Subcutaneous adipose tissue (tissue), 4 donors: ENCODE measurements around the gene SPACA4. TPM values are rescaled to one million over a fixed set of nuclear protein-coding genes. Genes with fewer than 3 reads are reported as not detected.

Experiments used
- total RNA-seq, 4 donors: library from RNA; depleted of rRNA; stranded (reverse); fragments of >200 nt; gene quantifications; one replicate each; pipeline ENCODE4 v1.1.0, GENCODE V29; 2016
- TF ChIP-seq, protein P1 (sequence below): fragments of 450-650 bp; IDR thresholded peaks from one replicate; pipeline ENCODE4 v1.5.1; 2016; ENCODE audit warnings: low read depth, mild to moderate bottlenecking, control low read depth, antibody characterized with exemption, moderate library complexity

Gene SPACA4
- total RNA-seq, 4 donors from 2014 or later = not detected

DNA sequence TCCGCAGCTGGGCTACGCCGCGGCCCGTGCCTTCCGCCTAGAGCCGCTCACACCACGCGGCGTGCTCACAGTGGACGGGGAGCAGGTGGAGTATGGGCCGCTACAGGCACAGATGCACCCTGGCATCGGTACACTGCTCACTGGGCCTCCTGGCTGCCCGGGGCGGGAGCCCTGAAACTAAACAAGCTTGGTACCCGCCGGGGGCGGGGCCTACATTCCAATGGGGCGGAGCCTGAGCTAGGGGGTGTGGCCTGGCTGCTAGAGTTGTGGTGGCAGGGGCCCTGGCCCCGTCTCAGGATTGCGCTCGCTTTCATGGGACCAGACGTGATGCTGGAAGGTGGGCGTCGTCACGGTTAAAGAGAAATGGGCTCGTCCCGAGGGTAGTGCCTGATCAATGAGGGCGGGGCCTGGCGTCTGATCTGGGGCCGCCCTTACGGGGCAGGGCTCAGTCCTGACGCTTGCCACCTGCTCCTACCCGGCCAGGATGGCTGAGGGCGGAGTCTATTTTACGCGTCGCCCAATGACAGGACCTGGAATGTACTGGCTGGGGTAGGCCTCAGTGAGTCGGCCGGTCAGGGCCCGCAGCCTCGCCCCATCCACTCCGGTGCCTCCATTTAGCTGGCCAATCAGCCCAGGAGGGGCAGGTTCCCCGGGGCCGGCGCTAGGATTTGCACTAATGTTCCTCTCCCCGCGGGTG, 23.2 kb downstream of the SPACA4 start:
- TF ChIP-seq, protein P1, sequence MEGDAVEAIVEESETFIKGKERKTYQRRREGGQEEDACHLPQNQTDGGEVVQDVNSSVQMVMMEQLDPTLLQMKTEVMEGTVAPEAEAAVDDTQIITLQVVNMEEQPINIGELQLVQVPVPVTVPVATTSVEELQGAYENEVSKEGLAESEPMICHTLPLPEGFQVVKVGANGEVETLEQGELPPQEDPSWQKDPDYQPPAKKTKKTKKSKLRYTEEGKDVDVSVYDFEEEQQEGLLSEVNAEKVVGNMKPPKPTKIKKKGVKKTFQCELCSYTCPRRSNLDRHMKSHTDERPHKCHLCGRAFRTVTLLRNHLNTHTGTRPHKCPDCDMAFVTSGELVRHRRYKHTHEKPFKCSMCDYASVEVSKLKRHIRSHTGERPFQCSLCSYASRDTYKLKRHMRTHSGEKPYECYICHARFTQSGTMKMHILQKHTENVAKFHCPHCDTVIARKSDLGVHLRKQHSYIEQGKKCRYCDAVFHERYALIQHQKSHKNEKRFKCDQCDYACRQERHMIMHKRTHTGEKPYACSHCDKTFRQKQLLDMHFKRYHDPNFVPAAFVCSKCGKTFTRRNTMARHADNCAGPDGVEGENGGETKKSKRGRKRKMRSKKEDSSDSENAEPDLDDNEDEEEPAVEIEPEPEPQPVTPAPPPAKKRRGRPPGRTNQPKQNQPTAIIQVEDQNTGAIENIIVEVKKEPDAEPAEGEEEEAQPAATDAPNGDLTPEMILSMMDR = no peak

DNA sequence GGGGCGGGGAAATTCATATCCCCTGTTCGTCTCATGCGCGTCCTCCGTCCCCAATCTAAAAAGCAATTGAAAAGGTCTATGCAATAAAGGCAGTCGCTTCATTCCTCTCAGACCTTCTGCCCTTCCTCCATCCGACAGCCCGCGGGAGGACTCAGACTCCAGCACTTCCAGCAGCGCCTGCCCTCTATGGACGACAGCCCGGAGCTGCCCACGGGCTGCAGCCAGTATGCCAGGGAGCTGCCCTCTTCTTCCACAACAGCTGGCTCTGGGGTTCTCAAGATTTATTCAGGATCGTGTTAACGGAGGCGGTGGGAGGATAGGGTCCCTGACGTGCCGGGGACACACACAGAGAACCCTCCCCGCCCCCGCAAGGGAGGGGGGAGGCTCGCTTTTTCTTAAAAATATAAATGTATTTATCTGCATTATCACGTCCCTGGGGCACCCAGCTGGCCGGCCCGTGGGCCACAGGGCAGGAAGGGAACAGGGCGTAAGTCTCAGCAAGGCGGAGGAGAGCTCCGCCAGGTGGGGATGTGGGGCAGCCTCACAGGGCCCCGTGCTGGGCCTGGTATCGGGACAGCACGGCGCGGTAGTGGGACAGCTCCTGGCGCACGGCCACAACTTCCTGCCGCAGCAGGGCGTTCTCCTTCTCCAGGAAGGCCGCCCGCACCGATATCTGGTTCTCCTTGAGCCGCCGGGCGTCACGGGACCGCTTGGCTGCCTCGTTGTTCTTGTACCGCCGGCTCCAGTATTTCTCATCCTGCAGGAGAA, 23.9 kb downstream of the SPACA4 start:
- TF ChIP-seq, protein P1 = no peak

DNA sequence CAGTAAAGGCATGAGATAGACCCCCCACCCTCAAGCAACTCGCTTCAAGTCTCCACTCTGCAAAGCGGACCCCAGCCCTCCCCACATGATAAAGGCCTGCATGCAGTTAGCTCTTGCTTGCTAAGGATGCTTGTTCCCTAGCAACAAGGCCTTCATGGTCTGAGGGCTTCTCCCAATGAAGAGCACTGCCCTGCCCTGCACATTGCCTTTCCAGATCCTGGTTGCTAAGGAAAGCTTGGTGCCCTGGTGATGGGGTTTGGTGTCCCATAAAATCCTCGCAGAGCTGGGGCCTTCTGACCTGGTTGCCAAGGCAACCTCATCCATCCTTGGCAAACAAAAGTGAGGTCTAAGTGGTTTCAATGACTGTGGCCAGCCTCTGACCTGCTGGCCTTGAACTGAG, 24.7 kb downstream of the SPACA4 start:
- TF ChIP-seq, protein P1 = no peak

DNA sequence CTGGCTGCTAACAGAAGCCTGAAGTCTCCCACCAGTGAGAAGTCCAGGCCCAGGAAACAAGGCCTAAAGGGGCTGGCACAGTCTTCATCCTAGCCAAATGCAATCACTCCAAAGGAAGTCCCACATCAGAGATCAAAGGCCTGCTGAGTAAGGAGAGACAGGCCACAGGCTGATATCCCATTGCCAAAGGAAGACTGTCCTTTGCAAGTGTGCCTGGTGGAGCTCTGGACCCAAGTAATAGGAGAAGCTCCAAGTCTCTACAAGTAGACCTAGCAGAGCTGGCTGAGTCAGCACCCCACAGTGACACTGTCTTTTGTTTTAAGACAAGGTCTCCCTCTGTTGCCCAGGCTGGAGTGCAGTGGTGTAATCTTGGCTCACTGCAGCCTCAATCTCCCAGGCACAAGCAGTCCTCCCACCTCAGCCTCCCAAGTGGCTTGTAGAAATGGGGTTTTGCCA, 26.2 kb downstream of the SPACA4 start:
- TF ChIP-seq, protein P1 = no peak

DNA sequence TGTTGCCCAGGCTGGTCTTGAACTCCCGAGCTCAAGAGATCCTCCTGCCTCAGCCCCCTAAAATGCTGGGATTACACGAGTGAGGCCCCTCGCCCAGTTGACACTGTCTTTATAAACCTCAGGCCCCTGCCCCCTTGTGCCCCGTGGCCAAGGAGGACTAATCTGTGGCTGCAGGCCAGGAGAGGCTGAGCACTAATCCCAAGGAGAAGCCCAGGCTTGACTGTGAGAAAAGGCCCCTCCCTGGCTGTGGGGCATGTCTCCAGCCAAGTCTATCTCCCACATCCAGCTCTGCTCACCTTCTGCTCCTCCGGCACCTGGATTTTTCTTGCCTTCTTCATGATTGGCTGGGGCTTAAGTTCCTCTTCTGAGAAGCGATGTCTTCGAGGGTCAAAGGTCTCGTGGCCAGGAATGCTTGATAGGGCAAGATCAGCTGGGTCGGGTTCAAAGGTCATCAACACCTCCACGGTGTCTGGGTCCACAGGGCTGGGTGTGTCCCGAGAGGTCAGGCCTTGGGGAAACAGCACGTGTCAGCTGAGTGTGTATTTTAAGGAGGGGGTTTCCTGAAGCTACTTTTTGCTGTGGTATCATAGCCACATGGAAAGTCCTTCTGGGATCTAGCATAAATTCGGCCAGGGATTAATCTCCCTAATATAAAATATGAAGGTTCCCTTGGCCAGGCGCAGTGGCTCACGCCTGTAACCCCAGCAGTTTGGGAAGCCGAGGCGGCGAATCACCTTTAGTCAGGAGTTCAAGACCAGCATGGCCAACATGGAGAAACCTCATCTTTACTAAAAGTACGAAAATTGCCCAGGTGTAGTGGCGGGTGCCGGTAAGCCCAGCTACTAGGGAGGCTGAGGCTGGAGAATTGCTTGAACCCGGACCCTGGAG, 26.9 kb downstream of the SPACA4 start:
- TF ChIP-seq, protein P1 = no peak

DNA sequence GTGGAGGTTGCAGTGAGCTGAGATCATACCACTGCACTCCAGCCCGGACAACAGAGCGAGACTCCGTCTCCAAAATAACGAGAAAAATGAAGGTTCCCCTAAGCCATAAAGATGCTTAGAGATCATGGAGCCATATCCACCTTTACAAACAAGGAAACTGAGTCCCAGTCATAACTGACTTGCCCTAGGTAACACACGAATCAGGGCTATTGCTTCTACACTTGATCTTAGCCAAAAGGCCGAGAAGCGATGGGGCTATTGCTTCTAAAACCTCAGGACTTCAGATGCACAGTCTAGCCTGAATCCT, 27.4 kb downstream of the SPACA4 start:
- TF ChIP-seq, protein P1 = no peak
